HFFc6 (cell line): ENCODE results near the gene MXRA8. TPM values are rescaled to one million over a fixed set of nuclear protein-coding genes. Genes with fewer than 3 reads are reported as not detected.

Source experiments
- DNase-seq: peaks from one replicate; pipeline ENCODE4 v3.0.0-alpha.2; 2018
- H3K27ac Mint-ChIP-seq: 2 replicates; pipeline ENCODE4 v1.8.0; 2020; ENCODE audit warnings: mild to moderate bottlenecking, mixed read lengths
- H3K27me3 Mint-ChIP-seq: 2 replicates; pipeline ENCODE4 v1.8.0; 2021; ENCODE audit warnings: mild to moderate bottlenecking, moderate library complexity, mixed read lengths; ENCODE audit not compliant: insufficient read depth
- H3K36me3 Mint-ChIP-seq: 2 replicates; pipeline ENCODE4 v1.8.0; 2021; ENCODE audit warnings: low read depth, mixed read lengths
- H3K4me1 Mint-ChIP-seq: 2 replicates; pipeline ENCODE4 v1.8.0; 2020; ENCODE audit warnings: low read depth, mixed read lengths
- H3K4me3 Mint-ChIP-seq: 2 replicates; pipeline ENCODE4 v1.8.0; 2020; ENCODE audit warnings: mild to moderate bottlenecking, moderate library complexity, mixed read lengths
- H3K9me3 Mint-ChIP-seq: 2 replicates; pipeline ENCODE4 v1.8.0; 2020; ENCODE audit warnings: mild to moderate bottlenecking, mixed read lengths
- CTCF ChIP-seq: fragments of 200-600 bp; sonication (generic); IDR thresholded peaks from 2 replicates; pipeline ENCODE4 v1.5.0; 2021; ENCODE audit warnings: antibody characterized with exemption, mild to moderate bottlenecking
- total RNA-seq, 6 experiments: library from RNA; stranded (reverse); fragmentation: NEBNext Ultra II Directional; extraction: Animal tissue kit (Norgen Biotek cat#: 25700); gene quantifications; 2 replicates in 1 of 6; 3 replicates in 5 of 6; pipeline ENCODE4 v1.2.3, GENCODE V29; 2021

Gene MXRA8
- total RNA-seq, 6 experiments from 2014 or later = 438 to 570 (median 524) TPM

- H3K4me1 Mint-ChIP-seq = peaks cover 37% of the 10 kb centered on the region
- H3K9me3 Mint-ChIP-seq = no peaks in the 10 kb centered on the region
- peaks cover 7% of the 10 kb centered on the region for H3K36me3 Mint-ChIP-seq
- no peak for TF ChIP-seq CTCF
- peak overlapping the region; percentile 93 for H3K27ac Mint-ChIP-seq
- peak; percentile 96 for DNase-seq
- peak overlapping the region; percentile 97 for H3K4me3 Mint-ChIP-seq
- H3K27me3 Mint-ChIP-seq = peaks cover 2% of the 10 kb centered on the region
These were observed 2.3 kb upstream of the MXRA8 start for GRCh38 chr1:1360506-1361169.

- Mint-ChIP-seq H3K27ac (peak overlapping the region; percentile 93), H3K4me3 (peak overlapping the region; percentile 97)
These were observed 1.5 kb upstream of the MXRA8 start for GRCh38 chr1:1359664-1360468.

GRCh38 chr1:1359308-1359663 lies 931 bp upstream of the MXRA8 start:
- peak overlapping the region; percentile 97 for H3K4me3 Mint-ChIP-seq
- no peak for TF ChIP-seq CTCF
- peak overlapping the region; percentile 93 for H3K27ac Mint-ChIP-seq
- H3K4me1 Mint-ChIP-seq = peaks cover 37% of the 10 kb centered on the region
- H3K36me3 Mint-ChIP-seq = peaks cover 7% of the 10 kb centered on the region
- no peaks in the 10 kb centered on the region for H3K9me3 Mint-ChIP-seq
- peaks cover 2% of the 10 kb centered on the region for H3K27me3 Mint-ChIP-seq
- DNase-seq = peak; percentile 73

More at GRCh38 chr1:1359664-1360468, 1.5 kb upstream of the MXRA8 start:
- no peaks in the 10 kb centered on the region for H3K9me3 Mint-ChIP-seq
- peaks cover 37% of the 10 kb centered on the region for H3K4me1 Mint-ChIP-seq
- peaks cover 2% of the 10 kb centered on the region for H3K27me3 Mint-ChIP-seq
- no peak for TF ChIP-seq CTCF
- H3K36me3 Mint-ChIP-seq = peaks cover 7% of the 10 kb centered on the region
- peak; percentile 72 for DNase-seq

GRCh38 chr1:1357871-1358432 lies 403 bp downstream of the MXRA8 start:
- Mint-ChIP-seq H3K4me3 (peak overlapping the region; percentile 97), H3K9me3 (no peaks in the 10 kb centered on the region), H3K36me3 (peaks cover 8% of the 10 kb centered on the region), H3K27me3 (peaks cover 5% of the 10 kb centered on the region), H3K27ac (peak overlapping the region; percentile 93), H3K4me1 (peaks cover 37% of the 10 kb centered on the region)
- no peak for DNase-seq
- TF ChIP-seq CTCF = no peak

- H3K36me3 Mint-ChIP-seq = peaks cover 17% of the 10 kb centered on the region
- peaks cover 16% of the 10 kb centered on the region for H3K27me3 Mint-ChIP-seq
- H3K9me3 Mint-ChIP-seq = no peaks in the 10 kb centered on the region
- DNase-seq = no peak
- H3K4me1 Mint-ChIP-seq = peaks cover 42% of the 10 kb centered on the region
- peak overlapping the region; percentile 97 for H3K4me3 Mint-ChIP-seq
- no peak for TF ChIP-seq CTCF
- peak overlapping the region; percentile 93 for H3K27ac Mint-ChIP-seq
These were observed 1.5 kb downstream of the MXRA8 start for GRCh38 chr1:1356796-1357401.
